HepG2 (cell line): Measurements from ENCODE around the gene SOST. TPM values are rescaled to one million over a fixed set of nuclear protein-coding genes. Genes with fewer than 3 reads are reported as not detected.
A peak's percentile ranks its signal among the peaks of the same experiment; 100 is the strongest.

Experiments
- AGO1 ChIP-seq: fragments of 200-400 bp; formaldehyde crosslinking; IDR thresholded peaks from 2 replicates; pipeline ENCODE4 v1.6.1; 2017; ENCODE audit warnings: mild to moderate bottlenecking, low read depth, low read length, moderate library complexity; ENCODE audit not compliant: poor library complexity, severe bottlenecking
- ATF2 ChIP-seq: sonication (generic); formaldehyde crosslinking; IDR thresholded peaks from 2 replicates; pipeline ENCODE4 v1.4.0; 2020; ENCODE audit warnings: missing genetic modification reagents
- CREM ChIP-seq, 2 experiments: sonication (generic) in 1 of 2; formaldehyde crosslinking in 1 of 2; IDR thresholded peaks; 2 replicates each; pipeline versions ENCODE4 v1.4.0 to v1.6.1; 2016 to 2020; ENCODE audit warnings: antibody characterized with exemption in 1 of 2, mild to moderate bottlenecking in 1 of 2, missing genetic modification reagents in 1 of 2
- ELF1 ChIP-seq: sonication (generic); formaldehyde crosslinking; IDR thresholded peaks from 2 replicates; pipeline ENCODE4 v1.4.0; 2020; ENCODE audit warnings: missing genetic modification reagents
- GABPB1 ChIP-seq: IDR thresholded peaks from 2 replicates; pipeline ENCODE4 v1.6.1; 2016; ENCODE audit warnings: mild to moderate bottlenecking, missing genetic modification reagents, moderate library complexity, missing compliant biosample characterization
- HDAC6 ChIP-seq: fragments of 200-600 bp; sonication (generic); IDR thresholded peaks from 2 replicates; pipeline ENCODE4 v1.7.0; 2017; ENCODE audit warnings: mild to moderate bottlenecking, antibody characterized with exemption, low read length, low read depth
- KDM5B ChIP-seq: sonication (generic); formaldehyde crosslinking; IDR thresholded peaks from 2 replicates; pipeline ENCODE4 v1.4.0; 2020; ENCODE audit warnings: missing genetic modification reagents, mild to moderate bottlenecking, borderline replicate concordance
- MTF1 ChIP-seq: sonication (generic); formaldehyde crosslinking; IDR thresholded peaks from 2 replicates; pipeline ENCODE4 v1.5.0; 2020; ENCODE audit warnings: missing genetic modification reagents
- NR2F1 ChIP-seq, 2 experiments: fragments of 450-650 bp in 1 of 2; formaldehyde crosslinking in 1 of 2; IDR thresholded peaks; 2 replicates each; pipeline versions ENCODE4 v1.5.0 to v1.6.1; 2016 to 2020; ENCODE audit warnings: mild to moderate bottlenecking in 1 of 2, missing compliant biosample characterization in 1 of 2, missing genetic modification reagents in 1 of 2, moderate library complexity in 1 of 2
- PHF5A ChIP-seq: IDR thresholded peaks from one replicate; pipeline ENCODE4 v1.6.1; 2018; ENCODE audit warnings: low read depth, missing genetic modification reagents; ENCODE audit not compliant: unreplicated experiment
- TAF1 ChIP-seq: sonication (generic); formaldehyde crosslinking; IDR thresholded peaks from 2 replicates; pipeline ENCODE4 v1.4.0; 2020; ENCODE audit warnings: missing genetic modification reagents
- UBTF ChIP-seq: sonication (generic); formaldehyde crosslinking; IDR thresholded peaks from 2 replicates; pipeline ENCODE4 v1.4.0; 2020; ENCODE audit warnings: mild to moderate bottlenecking, missing genetic modification reagents
- ZFP90 ChIP-seq: sonication (generic); formaldehyde crosslinking; IDR thresholded peaks from 2 replicates; pipeline ENCODE4 v1.8.0; 2022; ENCODE audit warnings: missing genetic modification reagents, mild to moderate bottlenecking, inconsistent platforms, borderline replicate concordance
- ZNF616 ChIP-seq: sonication (generic); formaldehyde crosslinking; IDR thresholded peaks from 2 replicates; pipeline ENCODE4 v1.5.0; 2020; ENCODE audit warnings: low read depth, mild to moderate bottlenecking, missing genetic modification reagents
- ZNF746 ChIP-seq: sonication (generic); formaldehyde crosslinking; IDR thresholded peaks from 2 replicates; pipeline ENCODE4 v1.8.0; 2022; ENCODE audit warnings: mild to moderate bottlenecking, missing genetic modification reagents
- ZNF747 ChIP-seq: sonication (generic); formaldehyde crosslinking; IDR thresholded peaks from 2 replicates; pipeline ENCODE4 v1.8.1; 2023; ENCODE audit warnings: missing genetic modification reagents, mild to moderate bottlenecking, borderline replicate concordance
- ZNF777 ChIP-seq: sonication (generic); formaldehyde crosslinking; IDR thresholded peaks from 2 replicates; pipeline ENCODE4 v1.4.0; 2020; ENCODE audit warnings: missing genetic modification reagents
- ZNF883 ChIP-seq: sonication (generic); formaldehyde crosslinking; IDR thresholded peaks from 2 replicates; pipeline ENCODE4 v1.5.1; 2020; ENCODE audit warnings: mild to moderate bottlenecking, missing genetic modification reagents; ENCODE audit errors: not compliant biosample characterization
- polyA plus RNA-seq, 8 experiments: library from polyadenylated mRNA; depleted of rRNA in 3 of 8; stranded (reverse) in 7 of 8; unstranded in 1 of 8; fragments of >200 nt; fragmentation: Illumina TruSeq in 4 of 8; extraction: Trizol in 4 of 8; gene quantifications; 2 replicates each; pipeline versions ENCODE4 v1.2.1 to v1.2.3, GENCODE V29; 2011 to 2016; ENCODE audit warnings: low read depth in 4 of 8, missing spikeins in 1 of 8, mixed read lengths in 1 of 8; ENCODE audit not compliant: insufficient read depth in 1 of 8
- total RNA-seq, 5 experiments: library from RNA; depleted of rRNA; stranded (reverse); fragments of >200 nt; fragmentation: Illumina TruSeq; extraction: Trizol; gene quantifications; 2 replicates each; pipeline ENCODE4 v1.2.3, GENCODE V29; 2016; ENCODE audit warnings: low read depth in 1 of 5
- TF ChIP-seq, protein P1 (sequence below): sonication (generic); formaldehyde crosslinking; IDR thresholded peaks from 2 replicates; pipeline ENCODE4 v1.5.1; 2020; ENCODE audit warnings: missing genetic modification reagents, mild to moderate bottlenecking, borderline replicate concordance
- TF ChIP-seq, protein P2 (sequence below): sonication (generic); formaldehyde crosslinking; IDR thresholded peaks from 2 replicates; pipeline ENCODE4 v1.4.0; 2020; ENCODE audit warnings: missing genetic modification reagents

Gene SOST
- total and polyA plus RNA-seq, 2 of the 13 experiments (the other 11 are each of a cell fraction or from before 2014, with no cell fraction given) = not detected

- peak; percentile 75 for TF ChIP-seq GABPB1 (CRISPR knock-in tag)
- no peak for TF ChIP-seq ATF2 (CRISPR knock-in tag)
- TF ChIP-seq ZNF747 = no peak
- TF ChIP-seq UBTF (CRISPR knock-in tag) = peak; percentile 46; the same call in 1 of the 2 replicates
- no peak for TF ChIP-seq PHF5A (CRISPR knock-in tag)
- TF ChIP-seq CREM (IDR thresholded peaks at IDR 0.05) = no peak
- no peak for TF ChIP-seq CREM (CRISPR knock-in tag; IDR thresholded peaks at IDR 0.05)
- 0 out of 2 replicates have a peak, but pooled peaks have one; percentile 51 for TF ChIP-seq HDAC6
- TF ChIP-seq ZNF616 (CRISPR knock-in tag) = no peak
- no peak for TF ChIP-seq ZFP90 (CRISPR knock-in tag)
- TF ChIP-seq, protein P1, sequence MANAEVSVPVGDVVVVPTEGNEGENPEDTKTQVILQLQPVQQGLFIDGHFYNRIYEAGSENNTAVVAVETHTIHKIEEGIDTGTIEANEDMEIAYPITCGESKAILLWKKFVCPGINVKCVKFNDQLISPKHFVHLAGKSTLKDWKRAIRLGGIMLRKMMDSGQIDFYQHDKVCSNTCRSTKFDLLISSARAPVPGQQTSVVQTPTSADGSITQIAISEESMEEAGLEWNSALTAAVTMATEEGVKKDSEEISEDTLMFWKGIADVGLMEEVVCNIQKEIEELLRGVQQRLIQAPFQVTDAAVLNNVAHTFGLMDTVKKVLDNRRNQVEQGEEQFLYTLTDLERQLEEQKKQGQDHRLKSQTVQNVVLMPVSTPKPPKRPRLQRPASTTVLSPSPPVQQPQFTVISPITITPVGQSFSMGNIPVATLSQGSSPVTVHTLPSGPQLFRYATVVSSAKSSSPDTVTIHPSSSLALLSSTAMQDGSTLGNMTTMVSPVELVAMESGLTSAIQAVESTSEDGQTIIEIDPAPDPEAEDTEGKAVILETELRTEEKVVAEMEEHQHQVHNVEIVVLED (CRISPR knock-in tag) = no peak
- TF ChIP-seq, protein P2, sequence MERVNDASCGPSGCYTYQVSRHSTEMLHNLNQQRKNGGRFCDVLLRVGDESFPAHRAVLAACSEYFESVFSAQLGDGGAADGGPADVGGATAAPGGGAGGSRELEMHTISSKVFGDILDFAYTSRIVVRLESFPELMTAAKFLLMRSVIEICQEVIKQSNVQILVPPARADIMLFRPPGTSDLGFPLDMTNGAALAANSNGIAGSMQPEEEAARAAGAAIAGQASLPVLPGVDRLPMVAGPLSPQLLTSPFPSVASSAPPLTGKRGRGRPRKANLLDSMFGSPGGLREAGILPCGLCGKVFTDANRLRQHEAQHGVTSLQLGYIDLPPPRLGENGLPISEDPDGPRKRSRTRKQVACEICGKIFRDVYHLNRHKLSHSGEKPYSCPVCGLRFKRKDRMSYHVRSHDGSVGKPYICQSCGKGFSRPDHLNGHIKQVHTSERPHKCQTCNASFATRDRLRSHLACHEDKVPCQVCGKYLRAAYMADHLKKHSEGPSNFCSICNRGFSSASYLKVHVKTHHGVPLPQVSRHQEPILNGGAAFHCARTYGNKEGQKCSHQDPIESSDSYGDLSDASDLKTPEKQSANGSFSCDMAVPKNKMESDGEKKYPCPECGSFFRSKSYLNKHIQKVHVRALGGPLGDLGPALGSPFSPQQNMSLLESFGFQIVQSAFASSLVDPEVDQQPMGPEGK (CRISPR knock-in tag) = peak; percentile 39; the same call in 1 of the 2 replicates
- TF ChIP-seq MTF1 (CRISPR knock-in tag) = no peak
- TF ChIP-seq ZNF777 = no peak
- TF ChIP-seq AGO1 = peak; percentile 36
- no peak for TF ChIP-seq NR2F1 (CRISPR knock-in tag; IDR thresholded peaks at IDR 0.05)
- no peak for TF ChIP-seq ELF1
- TF ChIP-seq ZNF746 (CRISPR knock-in tag) = peak; percentile 62; the same call in 1 of the 2 replicates
- TF ChIP-seq TAF1 (CRISPR knock-in tag) = 0 out of 2 replicates have a peak, but pooled peaks have one; percentile 20
- peak; percentile 56; the same call in 1 of the 2 replicates for TF ChIP-seq KDM5B (CRISPR knock-in tag)
- peak; percentile 46 for TF ChIP-seq ZNF883 (CRISPR knock-in tag)
These were observed 45.0 kb downstream of the SOST start (continued) for GRCh38 chr17:43713494-43714162.
